ENCODE data around the gene ARID3A.

ARID3A gene

GRCh38 chr19:1007399-1008251 lies 81.8 kb downstream of the ARID3A start:
- DNase-seq, result no peak

GRCh38 chr19:1008268-1009040 lies 82.6 kb downstream of the ARID3A start:
- no peak for DNase-seq

GRCh38 chr19:1009041-1009980 lies 83.5 kb downstream of the ARID3A start:
- DNase-seq, result no peak

GRCh38 chr19:1009981-1010538 lies 84.2 kb downstream of the ARID3A start:
- DNase-seq, result no peak

- DNase-seq, result no peak
Observed at GRCh38 chr19:1010586-1011510, 85.0 kb downstream of the ARID3A start.

- DNase-seq, result no peak
Observed at GRCh38 chr19:1011831-1012333, 86.0 kb downstream of the ARID3A start.

GRCh38 chr19:1012334-1012733 lies 86.5 kb downstream of the ARID3A start:
- DNase-seq, result no peak

- no peak for DNase-seq
Observed at GRCh38 chr19:1013218-1013617, 87.4 kb downstream of the ARID3A start.

- no peak for DNase-seq
Observed at GRCh38 chr19:1014161-1015060, 88.6 kb downstream of the ARID3A start.

GRCh38 chr19:1015061-1015781 lies 89.4 kb downstream of the ARID3A start:
- DNase-seq, result no peak

- DNase-seq, result no peak
Observed at GRCh38 chr19:1015782-1016646, 90.2 kb downstream of the ARID3A start.

- no peak for DNase-seq
Observed at GRCh38 chr19:1016647-1017114, 90.8 kb downstream of the ARID3A start.

- no peak for DNase-seq
Observed at GRCh38 chr19:1017115-1017905, 91.5 kb downstream of the ARID3A start.

GRCh38 chr19:1017906-1018305 lies 92.1 kb downstream of the ARID3A start:
- no peak for DNase-seq

GRCh38 chr19:1018393-1018792 lies 92.6 kb downstream of the ARID3A start:
- DNase-seq, result no peak

- no peak for DNase-seq
Observed at GRCh38 chr19:1018932-1019615, 93.2 kb downstream of the ARID3A start.

GRCh38 chr19:1019616-1019961 lies 93.8 kb downstream of the ARID3A start:
- DNase-seq, result no peak
